Esophagus squamous epithelium (tissue), 5 donors: Measurements from ENCODE around the gene ANLN. TPM values are rescaled to one million over a fixed set of nuclear protein-coding genes. Genes with fewer than 3 reads are reported as not detected.
A peak's percentile ranks its signal among the peaks of the same experiment; 100 is the strongest.
"Not testable (repeated sequence)": the region's sequence is repeated elsewhere in the genome, so short reads cannot be mapped to it uniquely, and the experiment has no call there.

ENCODE experiments used
- DNase-seq: peaks from one replicate; lab custom pipeline; 2025; lab: John Stamatoyannopoulos, UW
- H3K27ac ChIP-seq, 4 donors: fragments of 200-600 bp; sonication (generic); one replicate each; pipeline ENCODE4 v1.5.1; 2016 to 2019; ENCODE audit warnings: mild to moderate bottlenecking in 1 of 4
- H3K27me3 ChIP-seq, 4 donors: fragments of 200-600 bp; sonication (generic); 1 replicate in 3 of 4; 2 replicates in 1 of 4; pipeline versions ENCODE4 v1.5.1 to v1.6.0; 2017 to 2021; ENCODE audit warnings: antibody characterized with exemption in 1 of 4
- H3K36me3 ChIP-seq, 3 donors: fragments of 200-600 bp; sonication (generic); one replicate each; pipeline ENCODE4 v1.5.1; 2016 to 2019
- H3K4me1 ChIP-seq, 3 donors: fragments of 200-600 bp; sonication (generic); one replicate each; pipeline ENCODE4 v1.5.1; 2017 to 2019
- H3K4me3 ChIP-seq, 4 donors: fragments of 200-600 bp; sonication (generic); 1 replicate in 3 of 4; 2 replicates in 1 of 4; pipeline ENCODE4 v1.5.1; 2016 to 2019; ENCODE audit warnings: mild to moderate bottlenecking in 2 of 4, moderate library complexity in 1 of 4
- H3K9me3 ChIP-seq, 3 donors: fragments of 200-600 bp; sonication (generic); one replicate each; pipeline ENCODE4 v1.5.1; 2016 to 2019
- CTCF ChIP-seq, 6 experiments: fragments of 450-650 bp in 4 of 6; fragments of 200-600 bp in 2 of 6; sonication (generic) in 2 of 6; IDR thresholded peaks; one replicate each; pipeline ENCODE4 v1.5.1; 2016 to 2019; ENCODE audit warnings: antibody characterized with exemption in 6 of 6, mild to moderate bottlenecking in 4 of 6, moderate library complexity in 4 of 6
- POLR2A ChIP-seq, 4 donors: fragments of 450-650 bp; IDR thresholded peaks; one replicate each; pipeline ENCODE4 v1.6.1; 2017; ENCODE audit warnings: antibody characterized with exemption in 4 of 4, mild to moderate bottlenecking in 4 of 4, moderate library complexity in 3 of 4
- WGBS, 2 donors: methylation state at CpG; one replicate each; pipeline ENCODE4 v1.1.5; 2018; 5-methylcytosine and 5-hydroxymethylcytosine counted together
- intact Hi-C: fragments of 100-400 bp; cut with DNase I; formaldehyde crosslinking; loops from one replicate; pipeline ENCODE4 v1.15.0; 2022
- total RNA-seq, 4 donors: library from RNA; depleted of rRNA; stranded (reverse); fragments of >200 nt; gene quantifications; one replicate each; pipeline ENCODE4 v1.1.0, GENCODE V29; 2016
- donor health status: DM: yes; HTN: yes; CAD: no.

ANLN gene
- total RNA-seq, 4 donors from 2014 or later = 16.6 to 67.9 (median 25.0) TPM

GRCh38 chr7:36484265-36484664 lies 94.6 kb downstream of the ANLN start:
- intact Hi-C loops = loop anchor here (10.0 kb wide), 1 partner anchor 191 kb away; no protein-coding TSS in a partner anchor
- DNase-seq = no peak
- Histone ChIP-seq H3K27ac (no peak overlapping the region), H3K9me3 (no peaks in the 10 kb centered on the region), H3K4me3 (no peak overlapping the region), H3K4me1 (peaks cover 0 to 3% (median 0%) of the 10 kb centered on the region in 3 donors), H3K27me3 (peaks cover 0 to 4% (median 0%) of the 10 kb centered on the region in 4 donors), H3K36me3 (no peaks in the 10 kb centered on the region)
- TF ChIP-seq POLR2A (IDR thresholded peaks at IDR 0.05) (no peak), CTCF (IDR thresholded peaks at IDR 0.05) (no peak)
- WGBS, 2 donors = 74 to 80% methylated on average over 8 of the region's 8 CpGs

DNA sequence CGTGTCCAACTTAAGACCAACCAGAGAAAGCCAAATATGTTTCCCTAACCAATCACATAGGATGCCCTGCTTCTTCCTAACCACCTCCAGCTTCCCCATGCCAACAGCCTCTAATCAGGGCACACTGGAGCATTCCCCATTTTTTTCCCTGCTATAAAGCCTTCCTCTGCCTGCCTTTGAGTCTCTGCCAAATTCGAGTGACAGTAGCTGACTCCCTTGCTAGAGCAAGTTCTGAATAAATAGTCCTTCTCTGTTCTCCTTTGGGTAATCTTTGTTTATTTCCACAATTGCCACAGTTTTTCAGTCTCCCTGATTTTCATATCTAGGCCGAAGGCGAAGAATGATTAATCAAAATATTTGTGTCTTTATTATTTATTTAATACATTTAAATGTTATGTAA lies 96.7 kb downstream of the ANLN start:
- Histone ChIP-seq H3K36me3 (no peaks in the 10 kb centered on the region), H3K27me3 (peaks cover 0 to 4% (median 0%) of the 10 kb centered on the region in 4 donors), H3K4me3 (no peak overlapping the region), H3K27ac (no peak overlapping the region), H3K9me3 (no peaks in the 10 kb centered on the region), H3K4me1 (peaks cover 0 to 18% (median 0%) of the 10 kb centered on the region in 3 donors)
- no peak for TF ChIP-seq CTCF (IDR thresholded peaks at IDR 0.05)
- intact Hi-C loops = loop anchor here (5.0 to 10.0 kb wide), 2 partner anchors 188 to 696 kb away; no protein-coding TSS in a partner anchor
- DNase-seq = no peak
- WGBS, 2 donors = 66 to 67% methylated on average over 4 of the region's 4 CpGs

GRCh38 chr7:36487756-36488336 lies 98.2 kb downstream of the ANLN start:
- Histone ChIP-seq H3K4me1 (peaks cover 0 to 18% (median 0%) of the 10 kb centered on the region in 3 donors), H3K27ac (no peak overlapping the region), H3K9me3 (no peaks in the 10 kb centered on the region), H3K4me3 (no peak overlapping the region), H3K36me3 (no peaks in the 10 kb centered on the region), H3K27me3 (peaks cover 0 to under 1% (median 0%) of the 10 kb centered on the region in 4 donors)
- TF ChIP-seq POLR2A (IDR thresholded peaks at IDR 0.05) (no peak), CTCF (IDR thresholded peaks at IDR 0.05) (peak; percentile 24 to 87 (median 68))
- DNase-seq = no peak
- intact Hi-C loops = loop anchor here (5.0 to 10.0 kb wide), 2 partner anchors 187 to 694 kb away; no protein-coding TSS in a partner anchor
- WGBS, 2 donors = 24 to 25% methylated on average over 4 of the region's 4 CpGs

DNA sequence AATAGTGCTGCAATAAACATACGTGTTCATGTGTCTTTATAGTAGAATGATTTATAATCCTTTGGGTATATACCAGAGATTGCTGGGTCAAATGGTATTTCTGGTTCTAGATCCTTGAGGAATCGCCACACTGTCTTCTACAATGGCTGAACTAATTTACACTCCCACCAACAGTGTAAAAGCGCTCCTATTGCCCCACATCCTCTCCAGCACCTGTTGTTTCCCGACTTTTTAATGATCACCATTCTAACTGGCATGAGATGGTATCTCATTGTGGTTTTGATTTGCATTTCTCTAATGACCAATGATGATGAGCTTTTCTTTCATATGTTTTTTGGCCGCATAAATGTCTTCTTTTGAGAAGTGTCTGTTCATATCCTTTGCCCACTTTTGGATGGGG lies 99.0 kb downstream of the ANLN start:
- not testable (repeated sequence) for H3K27me3 ChIP-seq, DNase-seq, H3K27ac ChIP-seq, H3K4me3 ChIP-seq, H3K36me3 ChIP-seq, H3K9me3 ChIP-seq
- 87 to 90% methylated on average over 5 of the region's 5 CpGs for WGBS, 2 donors
- intact Hi-C loops = loop anchor here (5.0 to 10.0 kb wide), 2 partner anchors 186 to 694 kb away; no protein-coding TSS in a partner anchor
- H3K4me1 ChIP-seq = peaks cover 0 to 18% (median 0%) of the 10 kb centered on the region in 3 donors

DNA sequence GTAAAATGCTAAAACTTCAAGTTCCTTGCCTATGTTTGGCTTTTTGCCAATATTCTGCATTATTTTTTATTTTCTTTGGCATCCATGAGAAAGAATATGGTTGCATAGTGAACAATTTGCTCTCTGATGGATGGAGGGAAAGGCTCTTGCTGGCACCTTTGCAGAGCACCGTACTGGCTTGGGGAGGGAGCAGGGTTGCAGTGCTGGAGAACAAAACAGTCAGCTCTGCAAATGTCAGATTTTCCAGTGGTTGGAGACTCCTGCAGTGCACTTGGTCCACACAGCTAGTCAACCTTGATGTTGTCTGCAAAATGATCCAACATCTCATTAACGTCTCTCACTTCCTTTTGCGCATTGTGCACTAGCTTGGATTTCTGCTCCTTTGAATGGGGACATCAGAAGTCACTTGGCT lies 100.8 kb downstream of the ANLN start:
- Histone ChIP-seq H3K9me3 (no peaks in the 10 kb centered on the region), H3K27ac (no peak overlapping the region), H3K4me1 (peaks cover 0 to 18% (median 0%) of the 10 kb centered on the region in 3 donors), H3K27me3 (no peaks in the 10 kb centered on the region), H3K36me3 (no peaks in the 10 kb centered on the region), H3K4me3 (no peak overlapping the region)
- WGBS, 2 donors = 49 to 50% methylated on average over 3 of the region's 3 CpGs
- no peak for TF ChIP-seq CTCF (IDR thresholded peaks at IDR 0.05)
- TF ChIP-seq POLR2A (IDR thresholded peaks at IDR 0.05) = no peak
- no peak for DNase-seq
- intact Hi-C loops = no loop called here
